HL-60 (cell line): ENCODE data around the gene DOP1B.

ENCODE experiments used
- DNase-seq, 2 experiments: peaks; one replicate each; pipeline ENCODE4 v3.0.0-alpha.2; 2010 to 2020; ENCODE audit warnings: low read depth in 1 of 2, low spot score in 1 of 2
- H3K27ac ChIP-seq: fragments of 250-450 bp; sonication (Bioruptor Pico); replicated peaks from 2 replicates; pipeline ENCODE4 v1.5.1; 2020; ENCODE audit warnings: mild to moderate bottlenecking, moderate library complexity
- H3K27me3 ChIP-seq: fragments of 250-450 bp; sonication (Bioruptor Pico); 2 replicates; pipeline ENCODE4 v1.5.1; 2021; ENCODE audit warnings: mild to moderate bottlenecking, moderate library complexity; ENCODE audit not compliant: insufficient read depth, poor library complexity, severe bottlenecking
- H3K4me3 ChIP-seq: replicated peaks from 2 replicates; pipeline ENCODE4 v1.5.1; 2011; ENCODE audit warnings: mild to moderate bottlenecking, control low read depth, low read length; ENCODE audit not compliant: insufficient read depth
- GABPA ChIP-seq: IDR thresholded peaks from 2 replicates; pipeline ENCODE4 v1.6.1; 2012; ENCODE audit warnings: low read depth
- POLR2AphosphoS5 ChIP-seq: IDR thresholded peaks from 2 replicates; pipeline ENCODE4 v1.6.1; 2012; ENCODE audit warnings: low read depth
- SPI1 ChIP-seq: IDR thresholded peaks from 2 replicates; pipeline ENCODE4 v1.6.1; 2012; ENCODE audit warnings: low read depth, mild to moderate bottlenecking, borderline replicate concordance
- TF ChIP-seq, protein P1 (sequence below): IDR thresholded peaks from one replicate; pipeline ENCODE4 v1.5.1; 2011; ENCODE audit warnings: low read length, control low read depth, inconsistent platforms; ENCODE audit not compliant: insufficient read depth
- TF ChIP-seq, protein P2 (sequence below): IDR thresholded peaks from 2 replicates; pipeline ENCODE4 v1.6.1; 2012; ENCODE audit warnings: low read depth; ENCODE audit not compliant: insufficient replicate concordance

Gene DOP1B

DNA sequence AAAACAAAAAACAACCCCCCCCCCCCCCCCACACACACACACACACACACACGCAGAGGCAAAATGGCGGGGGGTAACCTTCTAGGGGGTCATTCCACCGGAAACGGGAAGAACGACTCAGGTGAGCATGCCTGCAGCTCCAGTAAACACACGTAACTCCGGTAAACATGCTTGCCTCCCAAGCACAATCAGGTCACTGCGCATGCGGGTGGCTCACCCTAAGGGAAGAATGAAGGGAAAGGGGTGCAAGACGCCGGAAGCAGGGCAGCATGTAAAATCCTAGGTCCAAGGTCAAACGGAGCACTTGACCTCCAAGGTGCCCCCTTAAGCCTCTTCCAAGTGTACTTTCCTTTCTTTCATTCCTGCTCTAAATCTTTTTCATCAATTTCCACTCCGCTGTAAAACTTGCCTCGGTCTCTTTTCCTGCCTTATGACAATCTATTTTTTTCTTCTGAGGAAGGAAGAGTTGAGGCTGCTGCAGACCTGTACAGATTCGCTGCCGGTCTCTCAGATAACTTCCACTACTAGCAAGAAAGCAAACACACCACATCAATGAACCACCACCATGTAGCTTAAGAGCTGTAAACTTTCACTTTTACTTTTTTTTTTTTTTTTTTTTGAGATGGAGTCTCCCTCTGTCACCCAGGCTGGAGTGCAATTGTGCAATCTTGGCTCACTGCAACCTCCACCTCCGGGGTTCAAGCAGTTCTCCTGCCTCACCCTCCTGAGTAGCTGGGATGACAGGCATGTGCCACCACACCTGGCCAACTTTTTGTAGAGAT, 42.8 kb upstream of the DOP1B start:
- H3K27ac ChIP-seq, result peak overlapping the region; percentile 69
- peak overlapping the region; percentile 53 for H3K4me3 ChIP-seq
- peak in 1 of 2 experiments; percentile 71 for DNase-seq
- TF ChIP-seq POLR2AphosphoS5 (no peak), SPI1 (no peak), GABPA (no peak)
- TF ChIP-seq, protein P1, sequence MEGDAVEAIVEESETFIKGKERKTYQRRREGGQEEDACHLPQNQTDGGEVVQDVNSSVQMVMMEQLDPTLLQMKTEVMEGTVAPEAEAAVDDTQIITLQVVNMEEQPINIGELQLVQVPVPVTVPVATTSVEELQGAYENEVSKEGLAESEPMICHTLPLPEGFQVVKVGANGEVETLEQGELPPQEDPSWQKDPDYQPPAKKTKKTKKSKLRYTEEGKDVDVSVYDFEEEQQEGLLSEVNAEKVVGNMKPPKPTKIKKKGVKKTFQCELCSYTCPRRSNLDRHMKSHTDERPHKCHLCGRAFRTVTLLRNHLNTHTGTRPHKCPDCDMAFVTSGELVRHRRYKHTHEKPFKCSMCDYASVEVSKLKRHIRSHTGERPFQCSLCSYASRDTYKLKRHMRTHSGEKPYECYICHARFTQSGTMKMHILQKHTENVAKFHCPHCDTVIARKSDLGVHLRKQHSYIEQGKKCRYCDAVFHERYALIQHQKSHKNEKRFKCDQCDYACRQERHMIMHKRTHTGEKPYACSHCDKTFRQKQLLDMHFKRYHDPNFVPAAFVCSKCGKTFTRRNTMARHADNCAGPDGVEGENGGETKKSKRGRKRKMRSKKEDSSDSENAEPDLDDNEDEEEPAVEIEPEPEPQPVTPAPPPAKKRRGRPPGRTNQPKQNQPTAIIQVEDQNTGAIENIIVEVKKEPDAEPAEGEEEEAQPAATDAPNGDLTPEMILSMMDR, result no peak
- TF ChIP-seq, protein P2, sequence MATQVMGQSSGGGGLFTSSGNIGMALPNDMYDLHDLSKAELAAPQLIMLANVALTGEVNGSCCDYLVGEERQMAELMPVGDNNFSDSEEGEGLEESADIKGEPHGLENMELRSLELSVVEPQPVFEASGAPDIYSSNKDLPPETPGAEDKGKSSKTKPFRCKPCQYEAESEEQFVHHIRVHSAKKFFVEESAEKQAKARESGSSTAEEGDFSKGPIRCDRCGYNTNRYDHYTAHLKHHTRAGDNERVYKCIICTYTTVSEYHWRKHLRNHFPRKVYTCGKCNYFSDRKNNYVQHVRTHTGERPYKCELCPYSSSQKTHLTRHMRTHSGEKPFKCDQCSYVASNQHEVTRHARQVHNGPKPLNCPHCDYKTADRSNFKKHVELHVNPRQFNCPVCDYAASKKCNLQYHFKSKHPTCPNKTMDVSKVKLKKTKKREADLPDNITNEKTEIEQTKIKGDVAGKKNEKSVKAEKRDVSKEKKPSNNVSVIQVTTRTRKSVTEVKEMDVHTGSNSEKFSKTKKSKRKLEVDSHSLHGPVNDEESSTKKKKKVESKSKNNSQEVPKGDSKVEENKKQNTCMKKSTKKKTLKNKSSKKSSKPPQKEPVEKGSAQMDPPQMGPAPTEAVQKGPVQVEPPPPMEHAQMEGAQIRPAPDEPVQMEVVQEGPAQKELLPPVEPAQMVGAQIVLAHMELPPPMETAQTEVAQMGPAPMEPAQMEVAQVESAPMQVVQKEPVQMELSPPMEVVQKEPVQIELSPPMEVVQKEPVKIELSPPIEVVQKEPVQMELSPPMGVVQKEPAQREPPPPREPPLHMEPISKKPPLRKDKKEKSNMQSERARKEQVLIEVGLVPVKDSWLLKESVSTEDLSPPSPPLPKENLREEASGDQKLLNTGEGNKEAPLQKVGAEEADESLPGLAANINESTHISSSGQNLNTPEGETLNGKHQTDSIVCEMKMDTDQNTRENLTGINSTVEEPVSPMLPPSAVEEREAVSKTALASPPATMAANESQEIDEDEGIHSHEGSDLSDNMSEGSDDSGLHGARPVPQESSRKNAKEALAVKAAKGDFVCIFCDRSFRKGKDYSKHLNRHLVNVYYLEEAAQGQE, result no peak
- H3K27me3 ChIP-seq, result no peaks in the 10 kb centered on the region

DNA sequence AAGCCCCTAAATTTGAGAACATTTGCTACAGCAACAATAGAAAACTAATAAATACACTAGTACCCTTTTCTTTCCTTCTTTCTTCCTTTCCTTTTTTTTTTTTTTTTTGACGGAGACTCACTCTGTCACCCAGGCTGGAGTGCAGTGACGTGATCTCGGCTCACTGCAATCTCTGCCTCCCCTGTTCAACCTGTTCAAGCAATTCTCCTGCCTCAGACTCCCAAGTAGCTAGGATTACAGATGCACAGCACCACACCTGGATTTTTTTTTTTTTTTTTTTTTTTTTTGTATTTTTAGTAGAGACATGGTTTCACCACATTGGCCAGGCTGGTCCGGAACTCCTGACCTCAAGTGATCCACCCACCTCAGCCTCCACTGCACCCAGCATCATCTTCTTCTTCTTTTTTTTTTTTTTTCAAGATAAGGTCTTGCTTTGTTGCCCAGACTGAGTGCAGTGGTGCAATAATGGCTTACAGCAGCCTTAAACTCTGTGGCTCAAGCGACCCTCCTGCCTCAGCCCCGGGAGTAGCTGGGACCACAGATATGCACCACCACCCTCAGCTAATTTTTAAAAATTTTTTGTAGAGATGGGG, 41.4 kb upstream of the DOP1B start:
- H3K27me3 ChIP-seq, result no peaks in the 10 kb centered on the region
- no peak overlapping the region for H3K4me3 ChIP-seq
- H3K27ac ChIP-seq, result peak overlapping the region; percentile 44; the same call in 1 of the 2 replicates
- TF ChIP-seq, protein P2, result no peak
- TF ChIP-seq, protein P1, result no peak
- TF ChIP-seq POLR2AphosphoS5, result no peak
- TF ChIP-seq GABPA, result no peak
- no peak for TF ChIP-seq SPI1
- peak in 1 of 2 experiments; percentile 65 for DNase-seq

DNA sequence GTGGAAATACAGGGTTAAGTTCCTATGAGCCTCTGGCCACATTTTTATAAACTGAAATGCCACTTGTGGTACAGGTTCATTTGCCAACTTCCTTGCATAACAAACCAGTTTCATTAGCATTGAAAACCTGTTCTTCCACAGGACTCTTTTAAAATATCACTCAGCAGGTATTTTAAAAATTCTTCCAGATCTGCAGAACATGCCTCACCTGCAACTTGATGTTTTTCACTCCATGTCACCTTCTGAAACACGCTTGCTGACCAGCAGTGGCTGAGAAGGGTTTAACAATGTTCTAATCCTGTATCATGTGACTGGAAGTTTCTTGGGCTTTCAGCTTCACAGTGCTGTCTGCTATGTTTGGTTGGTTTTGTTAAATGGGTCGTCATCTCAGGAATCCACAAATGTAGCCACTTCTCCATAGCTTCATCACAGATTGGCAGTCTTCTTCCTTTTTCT, 39.3 kb upstream of the DOP1B start:
- Histone ChIP-seq H3K27ac (peak overlapping the region; percentile 51), H3K4me3 (no peak overlapping the region), H3K27me3 (no peaks in the 10 kb centered on the region)
- DNase-seq, result no peak
- no peak for TF ChIP-seq GABPA
- no peak for TF ChIP-seq SPI1
- no peak for TF ChIP-seq POLR2AphosphoS5
- TF ChIP-seq, protein P1, result no peak
- TF ChIP-seq, protein P2, result no peak
